C4-2B (cell line): ENCODE measurements around the gene CAPN9.
A peak's percentile ranks its signal among the peaks of the same experiment; 100 is the strongest.
"Not testable (repeated sequence)": the region's sequence is repeated elsewhere in the genome, so short reads cannot be mapped to it uniquely, and the experiment has no call there.

Experiments
- H3K27ac ChIP-seq: fragments of 450-650 bp; 2 replicates; pipeline ENCODE4 v1.5.1; 2017
- CTCF ChIP-seq: fragments of 450-650 bp; conservative IDR thresholded peaks from 2 replicates; pipeline ENCODE4 v1.5.1; 2017; ENCODE audit warnings: mild to moderate bottlenecking
- ZFX ChIP-seq: fragments of 450-650 bp; IDR thresholded peaks from 2 replicates; pipeline ENCODE4 v1.6.1; 2017

Gene CAPN9

GRCh38 chr1:230713138-230713537 lies 34.0 kb upstream of the CAPN9 start:
- TF ChIP-seq ZFX (no peak), CTCF (no peak)
- no peak overlapping the region for H3K27ac ChIP-seq

- TF ChIP-seq ZFX (no peak), CTCF (no peak)
- H3K27ac ChIP-seq, result 0 out of 2 replicates have a peak overlapping the region, but pooled peaks have one; percentile 6
These were observed 33.7 kb upstream of the CAPN9 start for GRCh38 chr1:230713547-230713914.

GRCh38 chr1:230713915-230714764 lies 33.0 kb upstream of the CAPN9 start, which contains the start of gene AGT:
AGT (minus strand) TSS chr1:230714122; CDS start chr1:230710823, 3,299 bp downstream.
- TF ChIP-seq ZFX (no peak), CTCF (no peak)
- 0 out of 2 replicates have a peak within 1 kb of the TSS, but pooled peaks have one; percentile 6 for H3K27ac ChIP-seq

- TF ChIP-seq CTCF (no peak), ZFX (no peak)
- H3K27ac ChIP-seq, result no peak overlapping the region
These were observed 31.7 kb upstream of the CAPN9 start for GRCh38 chr1:230715510-230715909.

- H3K27ac ChIP-seq, result not testable (repeated sequence)
These were observed 30.7 kb upstream of the CAPN9 start for GRCh38 chr1:230716453-230716852.

GRCh38 chr1:230717251-230717650 lies 29.9 kb upstream of the CAPN9 start:
- TF ChIP-seq ZFX (no peak), CTCF (no peak)
- H3K27ac ChIP-seq, result no peak overlapping the region

- not testable (repeated sequence) for H3K27ac ChIP-seq
These were observed 25.2 kb upstream of the CAPN9 start for GRCh38 chr1:230721849-230722522.

- no peak overlapping the region for H3K27ac ChIP-seq
- TF ChIP-seq ZFX, result no peak
- no peak for TF ChIP-seq CTCF
These were observed 21.8 kb upstream of the CAPN9 start for GRCh38 chr1:230725256-230726012.
